Neural cell (in vitro differentiated cells): ENCODE data around the gene SLC39A7. TPM values are rescaled to one million over a fixed set of nuclear protein-coding genes. Genes with fewer than 3 reads are reported as not detected.

Experiments used
- H2AFZ ChIP-seq: fragments of 200-600, 300-800 bp; sonication (generic), shearing (Covaris generic); 2 replicates; pipeline ENCODE4 v1.6.0; 2014; ENCODE audit warnings: low read depth, mild to moderate bottlenecking, antibody characterized with exemption, low read length, moderate library complexity
- H3F3A ChIP-seq: fragments of 200-600 bp; shearing (Covaris generic); 2 replicates; pipeline ENCODE4 v1.6.1; 2016; ENCODE audit warnings: mild to moderate bottlenecking, moderate library complexity, mixed read lengths, antibody characterized with exemption, low read length; ENCODE audit not compliant: insufficient read depth, poor library complexity, severe bottlenecking
- H3K27ac ChIP-seq: fragments of 200-600, 300-800 bp; sonication (generic), shearing (Covaris generic); 2 replicates; pipeline ENCODE4 v1.5.1; 2014; ENCODE audit warnings: mild to moderate bottlenecking, low read length, moderate library complexity
- H3K27me3 ChIP-seq: fragments of 300-800, 200-600 bp; sonication (generic), shearing (Covaris generic); 2 replicates; pipeline ENCODE4 v1.6.0; 2014; ENCODE audit warnings: mild to moderate bottlenecking, low read depth, low read length, moderate library complexity; ENCODE audit not compliant: insufficient read depth
- H3K36me3 ChIP-seq: fragments of 300-800, 200-600 bp; sonication (generic), shearing (Covaris generic); 2 replicates; pipeline ENCODE4 v1.5.1; 2014; ENCODE audit warnings: mild to moderate bottlenecking, antibody characterized with exemption, low read length, moderate library complexity; ENCODE audit not compliant: insufficient read depth
- H3K4me2 ChIP-seq: fragments of 300-800, 200-600 bp; sonication (generic), shearing (Covaris generic); 2 replicates; pipeline ENCODE4 v1.6.0; 2014; ENCODE audit warnings: mild to moderate bottlenecking, low read length
- H3K4me3 ChIP-seq: fragments of 300-800, 200-600 bp; sonication (generic), shearing (Covaris generic); 2 replicates; pipeline ENCODE4 v1.5.1; 2014; ENCODE audit warnings: mild to moderate bottlenecking, low read length, moderate library complexity
- H3K79me2 ChIP-seq: fragments of 200-600 bp; shearing (Covaris generic); replicated peaks from 2 replicates; pipeline ENCODE4 v1.6.0; 2014; ENCODE audit warnings: mild to moderate bottlenecking, low read length, moderate library complexity; ENCODE audit not compliant: insufficient read depth
- H3K9ac ChIP-seq: fragments of 300-800, 200-600 bp; sonication (generic), shearing (Covaris generic); 2 replicates; pipeline ENCODE4 v1.6.1; 2016; ENCODE audit warnings: mild to moderate bottlenecking, low read length, mixed read lengths
- H3K9me2 ChIP-seq: fragments of 200-600 bp; shearing (Covaris generic); 2 replicates; pipeline ENCODE4 v1.6.1; 2016; ENCODE audit warnings: mild to moderate bottlenecking, low read length, mixed read lengths; ENCODE audit not compliant: insufficient read depth
- H3K9me3 ChIP-seq: fragments of 200-600, 300-800 bp; sonication (generic), shearing (Covaris generic); 2 replicates; pipeline ENCODE4 v1.6.1; 2016; ENCODE audit warnings: mild to moderate bottlenecking, mixed run types, low read length, moderate library complexity, mixed read lengths
- H4K20me1 ChIP-seq: fragments of 200-600 bp; shearing (Covaris generic); 2 replicates; pipeline ENCODE4 v1.6.1; 2016; ENCODE audit warnings: mild to moderate bottlenecking, mixed run types; ENCODE audit not compliant: insufficient read depth
- EP300 ChIP-seq: fragments of 450-650 bp; conservative IDR thresholded peaks from 2 replicates; pipeline ENCODE4 v1.6.1; 2014; ENCODE audit warnings: antibody characterized with exemption, mild to moderate bottlenecking, moderate library complexity; ENCODE audit not compliant: poor library complexity, severe bottlenecking
- EZH2 ChIP-seq: fragments of 200-600, 300-800 bp; shearing (Covaris generic), sonication (generic); IDR thresholded peaks from 2 replicates; pipeline ENCODE4 v1.6.1; 2014; ENCODE audit warnings: antibody characterized with exemption, low read length, borderline replicate concordance, mild to moderate bottlenecking; ENCODE audit not compliant: insufficient read depth, poor library complexity, severe bottlenecking
- MXI1 ChIP-seq: fragments of 450-650 bp; conservative IDR thresholded peaks from 2 replicates; pipeline ENCODE4 v1.6.1; 2014; ENCODE audit warnings: antibody characterized with exemption, mild to moderate bottlenecking; ENCODE audit not compliant: poor library complexity, severe bottlenecking
- POLR2AphosphoS5 ChIP-seq: IDR thresholded peaks from 2 replicates; pipeline ENCODE4 v1.6.1; 2012
- RAD21 ChIP-seq: fragments of 450-650 bp; conservative IDR thresholded peaks from 2 replicates; pipeline ENCODE4 v1.6.1; 2014; ENCODE audit warnings: antibody characterized with exemption, mild to moderate bottlenecking, moderate library complexity
- SMC3 ChIP-seq: fragments of 450-650 bp; conservative IDR thresholded peaks from 2 replicates; pipeline ENCODE4 v1.6.1; 2014; ENCODE audit warnings: antibody characterized with exemption, mild to moderate bottlenecking, moderate library complexity; ENCODE audit not compliant: poor library complexity
- TAF1 ChIP-seq: IDR thresholded peaks from 2 replicates; pipeline ENCODE4 v1.6.1; 2012; ENCODE audit warnings: low read depth
- polyA plus RNA-seq: library from polyadenylated mRNA; depleted of rRNA; stranded (reverse); fragments of >200 nt; gene quantifications from 2 replicates; pipeline ENCODE4 v1.2.3, GENCODE V29; 2014
- TF ChIP-seq, protein P1 (sequence below): IDR thresholded peaks from 2 replicates; pipeline ENCODE4 v1.6.1; 2012; ENCODE audit warnings: borderline replicate concordance
- TF ChIP-seq, protein P2 (sequence below): fragments of 450-650 bp; IDR thresholded peaks from 2 replicates; pipeline ENCODE4 v1.5.1; 2014; ENCODE audit warnings: antibody characterized with exemption, mild to moderate bottlenecking, moderate library complexity; ENCODE audit not compliant: poor library complexity, severe bottlenecking

SLC39A7 gene
- polyA plus RNA-seq, 1 donor from 2014 or later, result 99.8 TPM

DNA sequence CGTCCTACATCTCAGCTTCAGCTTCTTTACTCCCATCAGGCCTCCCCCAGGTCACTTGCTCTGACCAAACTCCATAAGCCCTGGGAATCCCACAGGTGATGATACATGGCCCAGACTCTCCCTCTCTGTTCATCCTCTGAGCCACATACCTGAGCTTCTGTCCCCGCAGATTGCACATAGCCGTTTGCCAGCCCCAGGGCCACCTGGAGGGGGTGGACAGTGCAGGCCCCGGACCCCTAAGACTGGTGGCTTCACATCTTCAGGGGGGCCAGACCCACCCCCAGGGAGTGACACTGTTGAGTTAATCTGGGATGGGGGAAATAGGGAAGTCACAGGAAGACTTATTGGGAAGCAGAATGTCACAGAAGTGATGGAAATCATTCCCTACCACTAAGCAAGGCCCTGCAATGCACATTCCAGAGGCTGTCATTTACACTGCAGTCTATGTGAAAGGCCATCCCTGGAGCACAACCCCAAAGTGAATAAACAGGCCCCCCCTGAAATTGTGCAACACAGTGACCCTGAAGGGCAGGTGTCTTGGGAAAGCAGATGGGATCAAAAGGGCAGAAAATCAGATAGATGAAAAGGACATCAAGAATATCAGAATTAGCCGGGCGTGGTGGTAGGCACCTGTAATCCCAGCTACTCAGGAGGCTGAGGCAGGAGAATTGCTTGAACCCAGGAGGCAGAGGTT, 2.4 kb upstream of the SLC39A7 start:
- peaks cover 9% of the 10 kb centered on the region for H3K36me3 ChIP-seq
- H3K27me3 ChIP-seq, result no peaks in the 10 kb centered on the region
- H3K9me2 ChIP-seq, result no peaks in the 10 kb centered on the region
- no peak overlapping the region for H2AFZ ChIP-seq
- TF ChIP-seq MXI1, result no peak
- no peaks in the 10 kb centered on the region for H3F3A ChIP-seq
- peaks cover 27% of the 10 kb centered on the region for H3K79me2 ChIP-seq
- H3K4me2 ChIP-seq, result no peak overlapping the region
- H3K9me3 ChIP-seq, result no peaks in the 10 kb centered on the region
- no peaks in the 10 kb centered on the region for H4K20me1 ChIP-seq
- no peak overlapping the region for H3K27ac ChIP-seq
- peak overlapping the region; percentile 92 for H3K4me3 ChIP-seq
- H3K9ac ChIP-seq, result no peak overlapping the region

DNA sequence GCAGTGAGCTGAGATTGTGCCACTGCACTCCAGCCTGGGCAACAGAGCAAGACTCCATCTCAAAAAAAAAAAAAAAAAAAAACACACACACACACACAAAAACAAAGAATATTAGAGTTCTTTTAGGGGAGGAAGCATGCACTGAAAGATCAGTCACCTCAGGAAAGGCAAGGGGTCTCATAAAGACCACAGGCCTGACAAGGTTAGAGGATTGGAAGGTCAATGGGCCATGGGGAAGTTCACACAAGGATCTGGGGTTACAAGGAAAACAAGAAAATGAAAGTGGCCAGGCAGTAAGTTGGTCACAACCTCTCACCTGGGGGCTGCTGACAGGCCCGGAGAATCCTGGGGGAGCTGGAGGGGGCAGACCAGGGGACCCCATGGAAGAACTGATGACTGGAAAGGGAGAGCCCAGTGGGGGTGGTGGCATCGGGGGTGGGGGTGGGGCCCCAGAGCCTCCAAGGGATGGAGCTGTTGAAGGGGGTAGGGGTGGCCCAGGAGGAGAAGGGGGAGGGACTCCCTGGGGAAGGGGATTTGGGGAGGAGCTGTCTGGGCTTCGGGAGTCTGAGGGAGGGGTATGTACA, 1.7 kb upstream of the SLC39A7 start:
- peaks cover 30% of the 10 kb centered on the region for H3K79me2 ChIP-seq
- H3K4me2 ChIP-seq, result peak overlapping the region; percentile 92
- TF ChIP-seq POLR2AphosphoS5 (no peak), RAD21 (no peak), SMC3 (no peak), EZH2 (no peak), TAF1 (no peak), MXI1 (no peak), EP300 (no peak)
- TF ChIP-seq, protein P1, sequence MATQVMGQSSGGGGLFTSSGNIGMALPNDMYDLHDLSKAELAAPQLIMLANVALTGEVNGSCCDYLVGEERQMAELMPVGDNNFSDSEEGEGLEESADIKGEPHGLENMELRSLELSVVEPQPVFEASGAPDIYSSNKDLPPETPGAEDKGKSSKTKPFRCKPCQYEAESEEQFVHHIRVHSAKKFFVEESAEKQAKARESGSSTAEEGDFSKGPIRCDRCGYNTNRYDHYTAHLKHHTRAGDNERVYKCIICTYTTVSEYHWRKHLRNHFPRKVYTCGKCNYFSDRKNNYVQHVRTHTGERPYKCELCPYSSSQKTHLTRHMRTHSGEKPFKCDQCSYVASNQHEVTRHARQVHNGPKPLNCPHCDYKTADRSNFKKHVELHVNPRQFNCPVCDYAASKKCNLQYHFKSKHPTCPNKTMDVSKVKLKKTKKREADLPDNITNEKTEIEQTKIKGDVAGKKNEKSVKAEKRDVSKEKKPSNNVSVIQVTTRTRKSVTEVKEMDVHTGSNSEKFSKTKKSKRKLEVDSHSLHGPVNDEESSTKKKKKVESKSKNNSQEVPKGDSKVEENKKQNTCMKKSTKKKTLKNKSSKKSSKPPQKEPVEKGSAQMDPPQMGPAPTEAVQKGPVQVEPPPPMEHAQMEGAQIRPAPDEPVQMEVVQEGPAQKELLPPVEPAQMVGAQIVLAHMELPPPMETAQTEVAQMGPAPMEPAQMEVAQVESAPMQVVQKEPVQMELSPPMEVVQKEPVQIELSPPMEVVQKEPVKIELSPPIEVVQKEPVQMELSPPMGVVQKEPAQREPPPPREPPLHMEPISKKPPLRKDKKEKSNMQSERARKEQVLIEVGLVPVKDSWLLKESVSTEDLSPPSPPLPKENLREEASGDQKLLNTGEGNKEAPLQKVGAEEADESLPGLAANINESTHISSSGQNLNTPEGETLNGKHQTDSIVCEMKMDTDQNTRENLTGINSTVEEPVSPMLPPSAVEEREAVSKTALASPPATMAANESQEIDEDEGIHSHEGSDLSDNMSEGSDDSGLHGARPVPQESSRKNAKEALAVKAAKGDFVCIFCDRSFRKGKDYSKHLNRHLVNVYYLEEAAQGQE, result no peak
- TF ChIP-seq, protein P2, sequence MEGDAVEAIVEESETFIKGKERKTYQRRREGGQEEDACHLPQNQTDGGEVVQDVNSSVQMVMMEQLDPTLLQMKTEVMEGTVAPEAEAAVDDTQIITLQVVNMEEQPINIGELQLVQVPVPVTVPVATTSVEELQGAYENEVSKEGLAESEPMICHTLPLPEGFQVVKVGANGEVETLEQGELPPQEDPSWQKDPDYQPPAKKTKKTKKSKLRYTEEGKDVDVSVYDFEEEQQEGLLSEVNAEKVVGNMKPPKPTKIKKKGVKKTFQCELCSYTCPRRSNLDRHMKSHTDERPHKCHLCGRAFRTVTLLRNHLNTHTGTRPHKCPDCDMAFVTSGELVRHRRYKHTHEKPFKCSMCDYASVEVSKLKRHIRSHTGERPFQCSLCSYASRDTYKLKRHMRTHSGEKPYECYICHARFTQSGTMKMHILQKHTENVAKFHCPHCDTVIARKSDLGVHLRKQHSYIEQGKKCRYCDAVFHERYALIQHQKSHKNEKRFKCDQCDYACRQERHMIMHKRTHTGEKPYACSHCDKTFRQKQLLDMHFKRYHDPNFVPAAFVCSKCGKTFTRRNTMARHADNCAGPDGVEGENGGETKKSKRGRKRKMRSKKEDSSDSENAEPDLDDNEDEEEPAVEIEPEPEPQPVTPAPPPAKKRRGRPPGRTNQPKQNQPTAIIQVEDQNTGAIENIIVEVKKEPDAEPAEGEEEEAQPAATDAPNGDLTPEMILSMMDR, result no peak
- no peaks in the 10 kb centered on the region for H3F3A ChIP-seq
- H3K4me3 ChIP-seq, result peak overlapping the region; percentile 92
- H2AFZ ChIP-seq, result no peak overlapping the region
- no peaks in the 10 kb centered on the region for H3K27me3 ChIP-seq
- H4K20me1 ChIP-seq, result no peaks in the 10 kb centered on the region
- peaks cover 14% of the 10 kb centered on the region for H3K36me3 ChIP-seq
- no peaks in the 10 kb centered on the region for H3K9me2 ChIP-seq
- no peak overlapping the region for H3K27ac ChIP-seq
- no peaks in the 10 kb centered on the region for H3K9me3 ChIP-seq
- peak overlapping the region; percentile 96 for H3K9ac ChIP-seq
